Measurements from ENCODE around the gene ACKR3. TPM values are rescaled to one million over a fixed set of nuclear protein-coding genes. Genes with fewer than 3 reads are reported as not detected.

Gene ACKR3
- total and polyA plus RNA-seq, 2 of the 4 experiments (the other 2 are of a cell fraction), result not detected

DNA sequence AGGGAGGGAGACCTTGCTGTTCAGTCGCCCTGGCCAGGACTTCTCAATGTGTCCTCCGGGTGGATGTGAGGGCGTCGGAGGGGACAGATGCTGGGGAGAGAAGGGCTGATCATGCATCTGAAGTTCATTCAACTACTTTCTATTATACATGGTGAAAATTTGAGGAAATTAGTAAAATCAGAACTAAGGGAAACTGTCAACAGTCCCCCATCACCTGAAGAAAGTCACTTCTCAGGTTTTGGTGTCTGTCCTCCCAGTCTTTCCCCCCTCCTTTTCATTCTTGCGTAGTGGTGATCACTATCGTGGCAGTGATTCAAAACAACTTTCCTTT is 17.4 kb upstream of the ACKR3 start:
- Histone ChIP-seq H3K9me3 (ENCODE audit: control insufficient read depth, insufficient read depth, low read length) (peaks cover 6% of the 10 kb centered on the region), H3K18ac (ENCODE audit: low read depth, low read length) (no peak overlapping the region), H2BK20ac (ENCODE audit: low read depth, low read length) (no peak overlapping the region), H2BK15ac (ENCODE audit: low read depth, low read length) (no peak overlapping the region), H3K23ac (ENCODE audit: low read depth, low read length) (no peak overlapping the region), H4K20me1 (ENCODE audit: insufficient read depth, low read length) (no peaks in the 10 kb centered on the region), H3K4ac (ENCODE audit: low read depth, low read length) (no peak overlapping the region), H3K9me1 (ENCODE audit: insufficient read depth, low read length) (no peaks in the 10 kb centered on the region), H4K8ac (ENCODE audit: low read depth in 2 of 2, low read length in 2 of 2) (no peak overlapping the region), H3K79me1 (ENCODE audit: low read depth in 1 of 2, low read length in 2 of 2) (no peaks in the 10 kb centered on the region), H2AFZ (replicated peaks; ENCODE audit: low read length, poor library complexity) (no peak overlapping the region), H2BK120ac (ENCODE audit: low read depth, low read length) (no peak overlapping the region), H3K27ac (ENCODE audit: insufficient read depth, low read length) (no peak overlapping the region), H2BK5ac (ENCODE audit: low read depth, low read length, poor library complexity, severe bottlenecking) (no peak overlapping the region), H3K4me2 (ENCODE audit: low read depth, low read length) (no peak overlapping the region), H3K14ac (replicated peaks; ENCODE audit: low read depth, low read length) (no peak overlapping the region), H3K56ac (ENCODE audit: extremely low read depth, insufficient read depth, low read length) (no peak overlapping the region), H4K91ac (ENCODE audit: insufficient read depth, low read depth, low read length) (no peak overlapping the region), H3K9ac (ENCODE audit: low read depth, low read length) (no peak overlapping the region), H3K36me3 (ENCODE audit: control insufficient read depth, insufficient read depth, low read length) (no peaks in the 10 kb centered on the region), H2AK5ac (ENCODE audit: low read depth, low read length) (no peak overlapping the region), H3K4me1 (ENCODE audit: control insufficient read depth, insufficient read depth, low read length) (no peaks in the 10 kb centered on the region), H3K4me3 (ENCODE audit: insufficient read depth, low read depth, low read length) (no peak overlapping the region), H3K27me3 (ENCODE audit: control insufficient read depth, insufficient read depth, low read length) (no peaks in the 10 kb centered on the region; the same call in none of the 2 replicates), H2AK9ac (replicated peaks; ENCODE audit: low read depth, low read length, poor library complexity) (no peak overlapping the region), H4K5ac (ENCODE audit: low read depth, low read length) (no peak overlapping the region)
- dilution Hi-C loops (cut with HindIII; ENCODE audit: low sequenced_read_pairs, unreplicated experiment) (no loop called here), in situ Hi-C loops (cut with MboI; ENCODE audit: low sequenced_read_pairs) (no loop called here), intact Hi-C loops (cut with micrococcal nuclease) (no loop called here)
- TF ChIP-seq RAD21 (IDR thresholded peaks at IDR 0.05; ENCODE audit: low read length), result no peak
- TF ChIP-seq BHLHE40 (IDR thresholded peaks at IDR 0.05; ENCODE audit: low read depth, low read length), result no peak
- no peak for TF ChIP-seq CEBPB (IDR thresholded peaks at IDR 0.05; ENCODE audit: low read depth, low read length)
- no peak for TF ChIP-seq POLR2A (IDR thresholded peaks at IDR 0.05; ENCODE audit: low read depth, low read length)
- TF ChIP-seq MAFK (IDR thresholded peaks at IDR 0.05; ENCODE audit: low read depth, low read length), result no peak
- TF ChIP-seq, protein P1, sequence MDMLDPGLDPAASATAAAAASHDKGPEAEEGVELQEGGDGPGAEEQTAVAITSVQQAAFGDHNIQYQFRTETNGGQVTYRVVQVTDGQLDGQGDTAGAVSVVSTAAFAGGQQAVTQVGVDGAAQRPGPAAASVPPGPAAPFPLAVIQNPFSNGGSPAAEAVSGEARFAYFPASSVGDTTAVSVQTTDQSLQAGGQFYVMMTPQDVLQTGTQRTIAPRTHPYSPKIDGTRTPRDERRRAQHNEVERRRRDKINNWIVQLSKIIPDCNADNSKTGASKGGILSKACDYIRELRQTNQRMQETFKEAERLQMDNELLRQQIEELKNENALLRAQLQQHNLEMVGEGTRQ (IDR thresholded peaks at IDR 0.05; ENCODE audit: low read depth, low read length), result no peak
- no peak for TF ChIP-seq FOS (IDR thresholded peaks at IDR 0.05; ENCODE audit: low read depth, low read length)
- TF ChIP-seq, protein P2, sequence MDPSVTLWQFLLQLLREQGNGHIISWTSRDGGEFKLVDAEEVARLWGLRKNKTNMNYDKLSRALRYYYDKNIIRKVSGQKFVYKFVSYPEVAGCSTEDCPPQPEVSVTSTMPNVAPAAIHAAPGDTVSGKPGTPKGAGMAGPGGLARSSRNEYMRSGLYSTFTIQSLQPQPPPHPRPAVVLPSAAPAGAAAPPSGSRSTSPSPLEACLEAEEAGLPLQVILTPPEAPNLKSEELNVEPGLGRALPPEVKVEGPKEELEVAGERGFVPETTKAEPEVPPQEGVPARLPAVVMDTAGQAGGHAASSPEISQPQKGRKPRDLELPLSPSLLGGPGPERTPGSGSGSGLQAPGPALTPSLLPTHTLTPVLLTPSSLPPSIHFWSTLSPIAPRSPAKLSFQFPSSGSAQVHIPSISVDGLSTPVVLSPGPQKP (IDR thresholded peaks at IDR 0.05; ENCODE audit: borderline replicate concordance, low read depth, low read length), result no peak
- POLR2A ChIA-PET (ENCODE audit: unreplicated experiment), result no interaction called here
- DNase-seq (no peak), ATAC-seq (ENCODE audit: low read depth) (no peak)
- CTCF ChIA-PET, result no interaction called here
- BruUV-seq (replicated peaks), result no TSS peak
- no CpG with 5 or more reads among the region's 6 CpGs for WGBS, 2 experiments (ENCODE audit: extremely low coverage in 2 of 2, insufficient read length in 1 of 2)
